HAP-1 (cell line): ENCODE measurements around the gene SLC44A1.

Experiments used
- DNase-seq, 2 experiments: peaks; one replicate each; pipeline ENCODE4 v3.0.0-alpha.2; 2016 to 2020; ENCODE audit warnings: low spot score in 2 of 2
- H3K27me3 ChIP-seq: fragments of 250-450 bp; sonication (Bioruptor Pico); 2 replicates; pipeline ENCODE4 v1.5.1; 2020; ENCODE audit warnings: low read depth, mild to moderate bottlenecking, moderate library complexity
- H3K36me3 ChIP-seq: fragments of 250-450 bp; sonication (Bioruptor Pico); replicated peaks from 2 replicates; pipeline ENCODE4 v1.5.1; 2020; ENCODE audit warnings: mild to moderate bottlenecking
- H3K4me1 ChIP-seq: fragments of 250-450 bp; sonication (Bioruptor Pico); 2 replicates; pipeline ENCODE4 v1.5.1; 2020; ENCODE audit warnings: mild to moderate bottlenecking
- H3K4me3 ChIP-seq: fragments of 250-450 bp; sonication (Bioruptor Pico); 2 replicates; pipeline ENCODE4 v1.5.1; 2020; ENCODE audit warnings: mild to moderate bottlenecking, moderate library complexity
- H3K9me3 ChIP-seq: fragments of 250-450 bp; sonication (Bioruptor Pico); 2 replicates; pipeline ENCODE4 v1.5.1; 2020; ENCODE audit warnings: mild to moderate bottlenecking, moderate library complexity
- in situ Hi-C: fragments of 300-500 bp; cut with MboI; formaldehyde crosslinking; loops from 3 replicates; pipeline ENCODE4 v1.14.3; 2020; ENCODE audit warnings: low sequenced_read_pairs, inconsistent platforms, mixed read lengths

The SLC44A1 gene

GRCh38 chr9:105226055-105226454, 18.4 kb upstream of the SLC44A1 start:
- H3K27me3 ChIP-seq, result no peaks in the 10 kb centered on the region
- in situ Hi-C loops, result no loop called here
- H3K9me3 ChIP-seq, result peaks cover 15% of the 10 kb centered on the region
- no peaks in the 10 kb centered on the region for H3K4me1 ChIP-seq
- no peaks in the 10 kb centered on the region for H3K36me3 ChIP-seq
- no peak for DNase-seq
- H3K4me3 ChIP-seq, result no peak overlapping the region

GRCh38 chr9:105232207-105232606, 12.2 kb upstream of the SLC44A1 start:
- no peaks in the 10 kb centered on the region for H3K27me3 ChIP-seq
- H3K9me3 ChIP-seq, result no peaks in the 10 kb centered on the region
- DNase-seq, result peak in 1 of 2 experiments; percentile 18
- peaks cover 5% of the 10 kb centered on the region; the same call in 1 of the 2 replicates for H3K4me1 ChIP-seq
- no peaks in the 10 kb centered on the region for H3K36me3 ChIP-seq
- in situ Hi-C loops, result no loop called here
- H3K4me3 ChIP-seq, result no peak overlapping the region

GRCh38 chr9:105233873-105234272, 10.6 kb upstream of the SLC44A1 start:
- Histone ChIP-seq H3K27me3 (no peaks in the 10 kb centered on the region), H3K4me3 (no peak overlapping the region), H3K4me1 (peaks cover 5% of the 10 kb centered on the region; the same call in 1 of the 2 replicates), H3K9me3 (no peaks in the 10 kb centered on the region), H3K36me3 (no peaks in the 10 kb centered on the region)
- DNase-seq, result no peak
- in situ Hi-C loops, result no loop called here

- no peak for DNase-seq
- in situ Hi-C loops, result no loop called here
- Histone ChIP-seq H3K36me3 (no peaks in the 10 kb centered on the region), H3K4me1 (peaks cover 8% of the 10 kb centered on the region), H3K9me3 (no peaks in the 10 kb centered on the region), H3K4me3 (no peak overlapping the region), H3K27me3 (no peaks in the 10 kb centered on the region)
These were observed 8.2 kb upstream of the SLC44A1 start for GRCh38 chr9:105236261-105236660.

GRCh38 chr9:105237246-105237645, 7.2 kb upstream of the SLC44A1 start:
- Histone ChIP-seq H3K36me3 (no peaks in the 10 kb centered on the region), H3K4me3 (no peak overlapping the region), H3K9me3 (no peaks in the 10 kb centered on the region), H3K4me1 (peaks cover 14% of the 10 kb centered on the region), H3K27me3 (no peaks in the 10 kb centered on the region)
- DNase-seq, result no peak
- in situ Hi-C loops, result no loop called here

GRCh38 chr9:105238302-105238701, 6.1 kb upstream of the SLC44A1 start:
- in situ Hi-C loops, result no loop called here
- Histone ChIP-seq H3K27me3 (no peaks in the 10 kb centered on the region), H3K4me1 (peaks cover 22% of the 10 kb centered on the region), H3K36me3 (no peaks in the 10 kb centered on the region), H3K9me3 (no peaks in the 10 kb centered on the region), H3K4me3 (no peak overlapping the region)
- DNase-seq, result no peak

- in situ Hi-C loops, result no loop called here
These were observed 3.0 kb upstream of the SLC44A1 start for GRCh38 chr9:105241356-105242043.

GRCh38 chr9:105242062-105242461, 2.4 kb upstream of the SLC44A1 start:
- Histone ChIP-seq H3K36me3 (no peaks in the 10 kb centered on the region), H3K9me3 (no peaks in the 10 kb centered on the region), H3K27me3 (no peaks in the 10 kb centered on the region), H3K4me3 (peak overlapping the region; percentile 0; the same call in 1 of the 2 replicates), H3K4me1 (peaks cover 29% of the 10 kb centered on the region)
- peak; percentile 64 to 76 for DNase-seq
- in situ Hi-C loops, result no loop called here

More at GRCh38 chr9:105241356-105242043, 3.0 kb upstream of the SLC44A1 start:
- Histone ChIP-seq H3K4me3 (peak overlapping the region; percentile 0; the same call in 1 of the 2 replicates), H3K36me3 (no peaks in the 10 kb centered on the region), H3K4me1 (peaks cover 27% of the 10 kb centered on the region), H3K9me3 (no peaks in the 10 kb centered on the region), H3K27me3 (no peaks in the 10 kb centered on the region)
- peak in 1 of 2 experiments; percentile 29 for DNase-seq

GRCh38 chr9:105242557-105242956, 1.9 kb upstream of the SLC44A1 start:
- Histone ChIP-seq H3K4me3 (0 out of 2 replicates have a peak overlapping the region, but pooled peaks have one; percentile 1), H3K36me3 (no peaks in the 10 kb centered on the region), H3K4me1 (peaks cover 29% of the 10 kb centered on the region), H3K27me3 (no peaks in the 10 kb centered on the region), H3K9me3 (no peaks in the 10 kb centered on the region)
- DNase-seq, result no peak
- in situ Hi-C loops, result no loop called here

GRCh38 chr9:105243015-105243686, 1.3 kb upstream of the SLC44A1 start:
- in situ Hi-C loops, result no loop called here
- Histone ChIP-seq H3K4me1 (peaks cover 34% of the 10 kb centered on the region), H3K27me3 (no peaks in the 10 kb centered on the region), H3K4me3 (no peak overlapping the region), H3K9me3 (no peaks in the 10 kb centered on the region), H3K36me3 (no peaks in the 10 kb centered on the region)
- peak; percentile 33 to 64 for DNase-seq

GRCh38 chr9:105244734-105245028, 230 bp downstream of the SLC44A1 start:
- Histone ChIP-seq H3K9me3 (no peaks in the 10 kb centered on the region), H3K27me3 (no peaks in the 10 kb centered on the region), H3K4me3 (peak overlapping the region; percentile 53), H3K36me3 (no peaks in the 10 kb centered on the region), H3K4me1 (peaks cover 42% of the 10 kb centered on the region)
- in situ Hi-C loops, result no loop called here
- DNase-seq, result no peak

GRCh38 chr9:105245029-105245890, 809 bp downstream of the SLC44A1 start:
- Histone ChIP-seq H3K36me3 (no peaks in the 10 kb centered on the region), H3K4me3 (peak overlapping the region; percentile 53), H3K4me1 (peaks cover 42% of the 10 kb centered on the region), H3K9me3 (no peaks in the 10 kb centered on the region), H3K27me3 (no peaks in the 10 kb centered on the region)
- in situ Hi-C loops, result no loop called here
- DNase-seq, result peak in 1 of 2 experiments; percentile 50

- Histone ChIP-seq H3K4me3 (peak overlapping the region; percentile 53), H3K4me1 (peaks cover 42% of the 10 kb centered on the region)
- in situ Hi-C loops, result no loop called here
These were observed 1.4 kb downstream of the SLC44A1 start for GRCh38 chr9:105245891-105246161.

GRCh38 chr9:105246656-105247173, 2.3 kb downstream of the SLC44A1 start:
- Histone ChIP-seq H3K27me3 (no peaks in the 10 kb centered on the region), H3K36me3 (no peaks in the 10 kb centered on the region), H3K4me3 (no peak overlapping the region), H3K4me1 (peaks cover 34% of the 10 kb centered on the region), H3K9me3 (no peaks in the 10 kb centered on the region)
- no peak for DNase-seq
- in situ Hi-C loops, result no loop called here

More at GRCh38 chr9:105245891-105246161, 1.4 kb downstream of the SLC44A1 start:
- DNase-seq, result no peak
- Histone ChIP-seq H3K9me3 (no peaks in the 10 kb centered on the region), H3K36me3 (no peaks in the 10 kb centered on the region), H3K27me3 (no peaks in the 10 kb centered on the region)
